Umbilical cord (tissue), 1 donor: Measurements from ENCODE around the gene FPR3. TPM values are rescaled to one million over a fixed set of nuclear protein-coding genes. Genes with fewer than 3 reads are reported as not detected.

Source experiments
- total RNA-seq: library from RNA; depleted of rRNA; stranded (reverse); fragments of >200 nt; gene quantifications from one replicate; pipeline ENCODE4 v1.2.3, GENCODE V29; 2014; ENCODE audit warnings: low replicate concordance; ENCODE audit not compliant: insufficient read depth

Gene FPR3
- total RNA-seq, 1 donor from 2014 or later: 2.6 TPM

Other genes with a start within 250 kb of the FPR3 start
- gene ZNF175, start 223.9 kb upstream of the FPR3 start, total RNA-seq: 17.3 TPM
- gene SIGLEC5, start 164.8 kb upstream of the FPR3 start, total RNA-seq: not detected
- gene SIGLEC14, start 148.3 kb upstream of the FPR3 start, total RNA-seq: 3.6 TPM
- 27.9 TPM for gene SPACA6, start 101.8 kb upstream of the FPR3 start, total RNA-seq
- gene HAS1, start 71.2 kb upstream of the FPR3 start, total RNA-seq: not detected
- gene FPR1, start 43.3 kb upstream of the FPR3 start, total RNA-seq: 13.5 TPM
- gene FPR2, start 34.0 kb upstream of the FPR3 start, total RNA-seq: 7.0 TPM
- gene ZNF577, start 92.8 kb downstream of the FPR3 start, total RNA-seq: 45.0 TPM
- gene ZNF649, start 109.9 kb downstream of the FPR3 start, total RNA-seq: 10.8 TPM
- gene ZNF613, start 132.3 kb downstream of the FPR3 start, total RNA-seq: 11.8 TPM
- gene ZNF350, start 191.7 kb downstream of the FPR3 start, total RNA-seq: 13.2 TPM
- gene ZNF615, start 213.1 kb downstream of the FPR3 start, total RNA-seq: 18.1 TPM
- gene ZNF614, start 233.2 kb downstream of the FPR3 start, total RNA-seq: 12.0 TPM